OCI-LY1 (cell line): Measurements from ENCODE around the gene FANCC.

Experiments used
- H2AFZ ChIP-seq: fragments of 200-600 bp; sonication (generic), shearing (Covaris generic); 2 replicates; pipeline ENCODE4 v1.6.0; 2014; ENCODE audit warnings: antibody characterized with exemption, mild to moderate bottlenecking, low read length
- H3F3A ChIP-seq: fragments of 200-600 bp; sonication (generic), shearing (Covaris generic); 2 replicates; pipeline ENCODE4 v1.6.0; 2014; ENCODE audit warnings: mild to moderate bottlenecking, antibody characterized with exemption, low read length, moderate library complexity; ENCODE audit not compliant: insufficient read depth
- H3K27ac ChIP-seq: fragments of 200-600 bp; sonication (generic); 2 replicates; pipeline ENCODE4 v1.5.1; 2014; ENCODE audit warnings: low read length, mixed run types, mild to moderate bottlenecking, low read depth; ENCODE audit not compliant: poor library complexity, severe bottlenecking
- H3K27me3 ChIP-seq: fragments of 200-600 bp; sonication (generic); 2 replicates; pipeline ENCODE4 v1.6.0; 2014; ENCODE audit warnings: antibody characterized with exemption, mild to moderate bottlenecking, low read length, moderate library complexity; ENCODE audit not compliant: insufficient read depth
- H3K36me3 ChIP-seq: fragments of 200-600 bp; sonication (generic); 2 replicates; pipeline ENCODE4 v1.6.1; 2014; ENCODE audit warnings: mild to moderate bottlenecking, antibody characterized with exemption, low read length, moderate library complexity, mixed read lengths; ENCODE audit not compliant: insufficient read depth
- H3K4me1 ChIP-seq: fragments of 200-600 bp; sonication (generic); 2 replicates; pipeline ENCODE4 v1.5.1; 2014; ENCODE audit warnings: mild to moderate bottlenecking, low read length, moderate library complexity; ENCODE audit not compliant: insufficient read depth, severe bottlenecking
- H3K4me2 ChIP-seq: fragments of 200-600 bp; sonication (generic), shearing (Covaris generic); 2 replicates; pipeline ENCODE4 v1.6.1; 2014; ENCODE audit warnings: low read length
- H3K4me3 ChIP-seq: fragments of 200-600 bp; sonication (generic); 2 replicates; pipeline ENCODE4 v1.5.1; 2014; ENCODE audit warnings: low read length, low read depth, mild to moderate bottlenecking, mixed read lengths; ENCODE audit not compliant: poor library complexity, severe bottlenecking
- H3K79me2 ChIP-seq: fragments of 200-600 bp; shearing (Covaris generic); 2 replicates; pipeline ENCODE4 v1.6.1; 2016; ENCODE audit warnings: mixed run types, low read length, mixed read lengths; ENCODE audit not compliant: insufficient read depth
- H3K9ac ChIP-seq: fragments of 200-600 bp; sonication (generic), shearing (Covaris generic); 2 replicates; pipeline ENCODE4 v1.6.1; 2014; ENCODE audit warnings: mild to moderate bottlenecking, low read length, mixed read lengths
- H3K9me2 ChIP-seq: fragments of 200-600 bp; sonication (generic), shearing (Covaris generic); 2 replicates; pipeline ENCODE4 v1.6.1; 2014; ENCODE audit warnings: low read depth, mild to moderate bottlenecking, low read length, mixed read lengths
- H3K9me3 ChIP-seq: fragments of 200-600 bp; shearing (Covaris generic); 2 replicates; pipeline ENCODE4 v1.6.1; 2014; ENCODE audit warnings: low read length, mixed read lengths
- H4K20me1 ChIP-seq: fragments of 200-600 bp; sonication (generic), shearing (Covaris generic); 2 replicates; pipeline ENCODE4 v1.6.0; 2016; ENCODE audit warnings: mild to moderate bottlenecking, low read length; ENCODE audit not compliant: insufficient read depth
- EZH2 ChIP-seq: fragments of 200-600 bp; sonication (generic), shearing (Covaris generic); IDR thresholded peaks from 2 replicates; pipeline ENCODE4 v1.8.0; 2017; ENCODE audit warnings: borderline replicate concordance, mixed run types, mild to moderate bottlenecking, antibody characterized with exemption, low read length, moderate library complexity, mixed read lengths
- TF ChIP-seq, protein P1 (sequence below): fragments of 200-600 bp; sonication (generic), shearing (Covaris generic); IDR thresholded peaks from 2 replicates; pipeline ENCODE4 v1.5.1; 2017; ENCODE audit warnings: mild to moderate bottlenecking, antibody characterized with exemption, low read length, moderate library complexity, mixed read lengths

Gene FANCC

DNA sequence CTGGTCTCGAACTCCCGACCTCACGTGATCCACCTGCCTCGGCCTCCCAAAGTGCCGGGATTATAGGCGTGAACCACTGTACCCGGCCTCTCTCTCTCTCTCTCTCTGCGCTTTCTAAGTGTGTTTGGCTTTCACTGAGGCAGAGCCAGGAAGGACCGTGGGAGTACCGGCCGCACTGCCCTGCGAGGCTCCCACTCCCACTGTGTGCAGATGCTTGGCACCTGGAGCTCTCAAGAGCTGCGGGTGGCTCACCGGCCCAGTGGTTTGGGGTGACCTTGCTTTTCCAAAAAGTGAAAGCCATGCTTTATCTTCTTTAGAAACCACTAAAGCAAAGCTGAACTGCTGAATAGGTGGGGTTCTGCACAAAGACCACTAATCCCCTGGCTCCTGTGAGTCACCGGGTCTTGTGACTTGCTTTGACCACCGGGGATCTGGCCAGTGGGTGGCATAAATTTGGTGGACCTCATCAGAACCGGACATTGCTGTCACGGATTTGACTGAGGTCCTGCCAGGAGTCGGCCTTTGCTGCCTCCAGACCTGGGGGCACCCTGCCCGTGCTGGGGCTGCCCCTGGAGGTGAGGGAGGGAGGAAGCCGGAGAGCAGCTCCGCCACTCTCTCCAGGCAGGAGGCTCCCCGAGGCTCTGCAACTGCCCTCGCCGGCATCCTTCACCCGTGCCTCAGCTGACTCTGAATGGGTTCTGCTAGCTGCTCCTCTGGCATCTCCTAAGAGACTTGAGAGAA lies 228.9 kb downstream of the FANCC start:
- Histone ChIP-seq H3K27ac (no peak overlapping the region), H4K20me1 (no peaks in the 10 kb centered on the region), H3F3A (no peaks in the 10 kb centered on the region), H3K9me2 (no peaks in the 10 kb centered on the region), H3K4me3 (no peak overlapping the region), H3K9ac (no peak overlapping the region), H2AFZ (no peak overlapping the region), H3K36me3 (peaks cover 5% of the 10 kb centered on the region; the same call in 1 of the 2 replicates), H3K4me2 (no peak overlapping the region), H3K9me3 (no peaks in the 10 kb centered on the region), H3K27me3 (no peaks in the 10 kb centered on the region), H3K4me1 (peaks cover 21% of the 10 kb centered on the region), H3K79me2 (no peaks in the 10 kb centered on the region)
- TF ChIP-seq EZH2, result no peak

DNA sequence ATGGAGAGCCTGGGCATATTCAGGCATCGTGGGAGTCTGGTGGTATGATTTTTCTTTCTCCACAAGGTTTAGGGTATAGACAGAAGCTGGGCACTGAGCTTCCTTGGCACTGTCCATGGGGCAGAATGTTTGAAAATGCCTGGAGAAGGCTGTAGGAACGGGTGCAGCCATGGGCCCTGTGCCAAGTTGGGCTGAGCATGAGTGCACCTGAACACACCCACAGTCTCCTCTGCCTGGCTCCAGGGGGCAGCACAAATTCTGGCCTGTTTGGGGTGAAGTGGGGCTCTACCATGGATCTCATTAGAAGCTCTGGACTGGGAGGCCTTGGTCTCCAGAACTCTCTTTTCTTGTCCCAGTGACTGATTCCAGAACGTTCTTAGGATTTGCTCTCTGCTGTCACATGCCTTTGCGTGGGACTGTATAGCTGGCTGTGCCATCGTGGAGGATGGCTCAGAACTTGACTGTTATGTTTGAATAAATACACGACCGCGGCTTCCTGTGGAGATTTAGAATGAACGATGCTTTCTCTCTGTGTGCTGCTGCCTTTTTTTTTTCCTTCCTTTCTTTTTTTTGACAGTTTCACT lies 229.8 kb downstream of the FANCC start:
- Histone ChIP-seq H3K36me3 (peaks cover 14% of the 10 kb centered on the region; the same call in 1 of the 2 replicates), H3K4me1 (peaks cover 21% of the 10 kb centered on the region), H2AFZ (no peak overlapping the region), H3K9me2 (no peaks in the 10 kb centered on the region), H3F3A (no peaks in the 10 kb centered on the region), H3K27me3 (no peaks in the 10 kb centered on the region), H3K4me2 (no peak overlapping the region), H3K27ac (no peak overlapping the region), H3K9me3 (no peaks in the 10 kb centered on the region), H3K79me2 (no peaks in the 10 kb centered on the region), H4K20me1 (no peaks in the 10 kb centered on the region), H3K9ac (no peak overlapping the region), H3K4me3 (no peak overlapping the region)
- TF ChIP-seq EZH2, result no peak
- TF ChIP-seq, protein P1, sequence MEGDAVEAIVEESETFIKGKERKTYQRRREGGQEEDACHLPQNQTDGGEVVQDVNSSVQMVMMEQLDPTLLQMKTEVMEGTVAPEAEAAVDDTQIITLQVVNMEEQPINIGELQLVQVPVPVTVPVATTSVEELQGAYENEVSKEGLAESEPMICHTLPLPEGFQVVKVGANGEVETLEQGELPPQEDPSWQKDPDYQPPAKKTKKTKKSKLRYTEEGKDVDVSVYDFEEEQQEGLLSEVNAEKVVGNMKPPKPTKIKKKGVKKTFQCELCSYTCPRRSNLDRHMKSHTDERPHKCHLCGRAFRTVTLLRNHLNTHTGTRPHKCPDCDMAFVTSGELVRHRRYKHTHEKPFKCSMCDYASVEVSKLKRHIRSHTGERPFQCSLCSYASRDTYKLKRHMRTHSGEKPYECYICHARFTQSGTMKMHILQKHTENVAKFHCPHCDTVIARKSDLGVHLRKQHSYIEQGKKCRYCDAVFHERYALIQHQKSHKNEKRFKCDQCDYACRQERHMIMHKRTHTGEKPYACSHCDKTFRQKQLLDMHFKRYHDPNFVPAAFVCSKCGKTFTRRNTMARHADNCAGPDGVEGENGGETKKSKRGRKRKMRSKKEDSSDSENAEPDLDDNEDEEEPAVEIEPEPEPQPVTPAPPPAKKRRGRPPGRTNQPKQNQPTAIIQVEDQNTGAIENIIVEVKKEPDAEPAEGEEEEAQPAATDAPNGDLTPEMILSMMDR, result peak; percentile 57

DNA sequence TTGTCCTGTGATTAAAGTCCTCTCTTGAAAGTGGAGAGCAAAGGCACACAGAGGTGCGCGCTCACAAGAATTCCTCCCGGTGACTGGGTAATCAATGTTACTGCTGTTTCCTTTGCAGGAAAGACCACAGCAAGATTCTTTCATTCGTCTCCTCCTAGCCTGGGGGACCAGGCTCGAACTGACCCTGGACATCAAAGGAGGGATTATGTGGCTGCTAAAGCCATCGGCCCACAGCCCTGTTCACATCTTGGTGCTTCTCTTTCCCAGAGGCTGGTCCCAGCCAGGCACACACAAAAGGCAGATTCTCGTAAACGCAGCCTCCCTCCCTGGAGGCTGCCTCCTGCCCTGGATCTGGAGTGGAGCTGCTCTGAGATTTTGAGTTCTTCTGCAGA lies 230.9 kb downstream of the FANCC start:
- no peak overlapping the region for H3K4me3 ChIP-seq
- no peak for TF ChIP-seq EZH2
- TF ChIP-seq, protein P1, result no peak
- H3K79me2 ChIP-seq, result no peaks in the 10 kb centered on the region
- no peak overlapping the region for H3K9ac ChIP-seq
- H3F3A ChIP-seq, result no peaks in the 10 kb centered on the region
- no peaks in the 10 kb centered on the region for H3K27me3 ChIP-seq
- H3K9me2 ChIP-seq, result no peaks in the 10 kb centered on the region
- H2AFZ ChIP-seq, result no peak overlapping the region
- H4K20me1 ChIP-seq, result no peaks in the 10 kb centered on the region
- no peak overlapping the region for H3K27ac ChIP-seq
- peaks cover 23% of the 10 kb centered on the region; the same call in 1 of the 2 replicates for H3K36me3 ChIP-seq
- H3K9me3 ChIP-seq, result no peaks in the 10 kb centered on the region
- H3K4me1 ChIP-seq, result peaks cover 17% of the 10 kb centered on the region
- H3K4me2 ChIP-seq, result no peak overlapping the region
